Measurements from ENCODE around the gene NPAS2.

NPAS2 gene

DNA sequence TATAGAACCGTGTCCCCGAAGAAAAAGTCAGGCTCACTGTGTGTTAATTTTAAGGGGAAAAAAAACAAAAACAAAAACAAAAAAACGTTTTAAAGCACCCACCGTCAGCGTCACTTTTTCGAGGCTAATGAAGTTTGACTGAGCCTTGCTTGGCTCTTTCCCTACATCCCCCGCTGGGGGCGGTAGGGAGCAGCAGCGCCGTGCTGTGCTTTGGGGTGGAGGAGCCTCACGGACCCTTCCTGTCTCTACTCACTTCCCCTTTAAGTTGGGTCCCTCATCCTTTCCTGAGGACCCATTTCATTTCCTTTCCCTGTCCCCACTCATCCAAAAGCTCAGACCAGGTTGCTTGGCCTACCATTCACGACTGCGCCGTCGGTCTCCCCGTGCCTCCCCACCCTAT, 99.4 kb downstream of the NPAS2 start:
- no peak for DNase-seq

DNA sequence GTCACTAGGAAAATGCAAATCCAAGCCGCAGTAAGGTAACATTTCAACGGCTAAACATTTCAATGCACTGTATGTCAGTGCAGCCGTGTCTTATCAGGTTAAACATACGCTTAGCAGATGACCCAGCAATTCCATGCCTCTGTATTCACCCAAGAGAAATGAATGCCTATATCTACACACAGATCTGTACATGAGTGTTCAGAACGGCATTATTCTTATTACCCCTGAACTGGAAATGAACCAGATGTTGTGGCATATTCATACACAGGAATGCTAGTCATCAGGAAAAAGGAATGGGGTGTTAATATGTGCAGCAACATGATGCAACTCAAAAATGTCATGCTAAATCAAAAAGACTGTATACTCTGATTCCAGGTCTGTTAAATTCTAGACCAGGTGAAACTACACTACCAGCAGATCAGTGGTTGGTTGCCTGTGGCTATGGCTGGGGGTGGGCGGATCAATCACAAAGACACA, 101.8 kb downstream of the NPAS2 start:
- no peak for DNase-seq

- no peak for DNase-seq
Observed at GRCh38 chr2:100923461-100924060, 103.6 kb downstream of the NPAS2 start.

DNA sequence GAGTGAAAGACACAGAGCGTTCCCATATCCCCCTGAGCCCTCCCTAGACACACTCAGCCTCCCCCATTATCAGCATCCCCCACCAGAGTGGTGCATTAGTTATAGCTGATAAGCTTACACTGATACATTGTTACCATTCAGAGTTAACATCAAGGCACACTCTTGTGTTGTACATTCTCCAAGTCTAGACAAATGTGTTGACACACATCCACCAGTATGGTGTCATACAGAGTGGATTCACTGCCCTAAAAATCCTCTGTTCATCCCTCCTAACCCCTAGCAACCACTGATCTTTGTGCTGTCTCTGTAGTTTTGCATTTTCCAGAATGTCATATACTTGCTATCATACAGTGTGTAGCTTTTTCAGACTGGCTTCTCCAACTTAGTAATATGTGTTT, 104.2 kb downstream of the NPAS2 start:
- no peak for DNase-seq

DNA sequence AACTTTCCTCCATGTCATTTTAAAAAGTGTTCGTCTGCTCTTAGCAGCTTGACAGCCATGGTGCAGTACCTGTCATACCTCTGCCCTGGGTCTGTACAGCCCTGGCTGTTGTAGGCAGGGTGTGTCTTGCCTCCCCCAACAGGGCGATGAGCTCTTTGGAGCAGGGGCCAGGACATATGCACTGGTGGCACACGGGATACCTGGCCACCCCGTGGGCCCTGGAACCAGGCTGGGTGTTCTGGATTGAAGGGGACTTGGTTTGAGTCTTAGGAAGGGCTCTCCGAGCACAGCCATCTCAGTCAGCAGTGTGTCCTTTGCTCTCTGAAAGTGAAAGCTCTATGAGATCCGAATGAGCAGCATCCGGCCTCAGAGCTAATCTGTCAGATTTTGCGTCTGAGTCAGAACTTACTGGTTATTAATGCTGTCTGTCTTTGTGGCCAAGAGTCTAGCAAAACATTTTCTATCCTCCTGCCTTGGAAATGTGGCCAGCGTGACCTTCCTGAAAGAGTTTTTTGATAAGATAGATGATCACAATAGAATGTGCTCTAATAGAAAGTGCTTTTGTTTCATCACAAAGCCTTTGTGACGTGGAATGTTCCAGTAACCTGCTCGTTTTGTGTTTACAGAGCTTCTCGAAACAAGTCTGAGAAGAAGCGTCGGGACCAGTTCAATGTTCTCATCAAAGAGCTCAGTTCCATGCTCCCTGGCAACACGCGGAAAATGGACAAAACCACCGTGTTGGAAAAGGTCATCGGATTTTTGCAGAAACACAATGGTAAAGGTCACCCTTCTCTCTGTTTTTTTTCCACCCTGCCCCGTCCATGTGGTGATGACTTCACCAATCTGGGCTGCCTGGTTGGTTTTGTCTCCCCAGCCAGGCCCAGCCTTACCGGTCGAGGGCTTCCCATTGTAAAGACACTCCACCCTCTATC, 104.8 kb downstream of the NPAS2 start:
- DNase-seq: peak; percentile 11 to 25

DNA sequence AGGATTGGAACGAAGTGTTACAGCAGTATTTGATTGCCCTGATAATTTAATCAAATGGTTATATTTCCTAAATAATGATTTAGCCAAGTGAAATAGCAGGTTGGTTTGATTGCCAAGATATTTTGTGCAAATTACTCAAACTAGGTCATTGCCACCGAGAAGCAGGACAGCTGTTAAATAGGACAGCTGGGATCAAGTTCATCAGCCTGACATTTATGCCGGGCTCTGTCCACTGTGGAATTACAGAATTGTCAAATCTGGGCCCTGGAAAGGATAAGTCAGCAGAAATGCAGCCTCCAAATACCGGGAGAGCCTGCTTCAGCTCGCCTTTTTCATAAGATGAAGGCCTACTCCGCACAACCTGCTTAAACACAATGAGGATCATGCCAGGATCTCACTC, 108.3 kb downstream of the NPAS2 start:
- no peak for DNase-seq

DNA sequence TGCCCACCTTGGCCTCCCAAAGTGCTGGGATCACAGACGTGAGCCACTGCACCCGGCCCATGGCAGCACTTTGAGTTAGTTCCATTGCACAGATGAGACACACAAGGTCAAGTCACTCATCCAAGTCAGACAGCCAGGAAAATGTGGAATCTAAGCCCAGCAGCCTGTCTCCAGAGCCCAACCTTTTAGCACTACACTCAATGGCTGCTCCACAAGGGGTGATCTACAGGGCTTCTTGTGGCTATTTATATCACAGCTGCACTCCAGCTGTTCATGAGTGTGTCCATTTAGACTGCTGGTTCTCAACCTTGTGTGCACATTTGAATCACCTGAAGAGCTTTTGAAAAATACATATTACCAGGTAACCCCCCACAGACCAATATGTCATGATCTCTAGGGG, 109.2 kb downstream of the NPAS2 start:
- DNase-seq: no peak

- DNase-seq: no peak
Observed at GRCh38 chr2:100934504-100935371, 114.8 kb downstream of the NPAS2 start.

GRCh38 chr2:100935372-100935752, 115.4 kb downstream of the NPAS2 start:
- DNase-seq: no peak

GRCh38 chr2:100936070-100936741, 116.3 kb downstream of the NPAS2 start:
- DNase-seq: no peak

DNA sequence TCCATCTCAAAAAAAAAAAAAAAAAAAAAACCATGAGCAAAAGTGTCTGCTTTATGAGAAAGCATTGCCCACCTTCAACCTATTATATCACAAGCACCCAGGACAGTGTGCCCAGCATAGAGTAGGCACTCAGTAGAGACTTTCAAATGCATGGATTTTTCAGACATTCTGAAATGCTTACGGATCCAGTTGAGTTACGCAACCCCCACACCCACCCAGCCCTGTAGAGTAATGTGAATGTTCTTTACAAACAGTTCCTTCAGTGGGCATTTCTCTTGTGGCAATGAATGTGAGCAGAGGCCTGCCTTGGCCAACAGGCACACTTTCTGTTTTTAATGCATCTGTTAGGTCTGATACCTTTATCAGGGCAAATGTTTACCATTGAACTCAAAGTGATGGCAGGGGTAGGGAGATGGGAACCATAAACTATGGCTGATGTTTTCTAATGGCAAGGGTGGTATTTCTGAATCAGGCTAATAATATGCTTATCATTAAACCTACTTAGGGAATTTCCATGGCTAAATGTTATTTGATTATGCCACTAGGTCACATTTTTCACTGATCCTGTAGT, 117.1 kb downstream of the NPAS2 start:
- DNase-seq: no peak

DNA sequence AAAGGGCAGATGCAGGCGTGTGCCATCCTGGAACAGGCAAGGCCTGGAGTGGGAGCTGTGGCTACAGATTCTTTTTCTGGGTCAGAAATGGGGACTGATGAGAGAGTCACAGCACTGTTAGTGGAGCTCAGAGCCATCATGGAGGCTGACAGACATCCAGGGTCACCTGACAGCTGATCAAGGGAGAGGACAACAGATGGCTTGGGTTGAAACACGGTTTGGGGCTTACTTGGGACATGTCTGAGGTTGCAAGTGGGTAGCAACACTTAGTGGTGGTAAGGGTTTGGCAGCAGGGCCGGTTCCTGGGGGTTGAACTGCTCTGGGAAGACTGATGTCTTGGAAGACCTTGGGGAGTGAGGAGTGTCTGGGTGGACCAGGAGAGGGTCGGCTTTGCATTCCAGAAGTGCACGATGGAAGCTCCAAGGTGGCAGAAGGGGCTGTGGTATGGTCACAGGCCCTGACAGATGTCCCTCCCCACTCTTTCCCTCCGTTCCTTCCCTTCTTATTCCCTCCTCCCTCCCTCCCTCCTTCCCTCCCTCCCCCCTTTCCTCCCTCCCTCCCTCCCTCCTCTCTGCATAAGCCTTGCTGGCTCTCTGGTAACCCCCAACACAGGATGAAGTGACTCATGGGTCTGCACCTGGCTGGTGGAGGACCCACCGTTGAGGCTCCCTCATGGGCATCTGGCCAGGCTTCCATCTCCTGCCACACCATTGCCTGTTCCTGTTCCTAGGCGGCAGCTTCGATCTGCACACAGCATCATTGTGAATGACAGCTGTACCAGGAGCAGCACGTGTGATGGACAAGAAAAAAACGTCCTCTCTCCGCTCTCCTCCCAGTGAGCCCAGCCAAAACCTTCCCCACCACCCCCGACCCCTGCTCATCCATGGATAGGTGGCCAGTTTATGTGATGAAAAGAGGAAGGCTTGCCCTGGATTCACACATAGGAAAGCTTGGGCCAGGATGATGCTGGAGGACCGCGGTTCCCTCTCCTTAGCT, 118.4 kb downstream of the NPAS2 start:
- no peak for DNase-seq

DNA sequence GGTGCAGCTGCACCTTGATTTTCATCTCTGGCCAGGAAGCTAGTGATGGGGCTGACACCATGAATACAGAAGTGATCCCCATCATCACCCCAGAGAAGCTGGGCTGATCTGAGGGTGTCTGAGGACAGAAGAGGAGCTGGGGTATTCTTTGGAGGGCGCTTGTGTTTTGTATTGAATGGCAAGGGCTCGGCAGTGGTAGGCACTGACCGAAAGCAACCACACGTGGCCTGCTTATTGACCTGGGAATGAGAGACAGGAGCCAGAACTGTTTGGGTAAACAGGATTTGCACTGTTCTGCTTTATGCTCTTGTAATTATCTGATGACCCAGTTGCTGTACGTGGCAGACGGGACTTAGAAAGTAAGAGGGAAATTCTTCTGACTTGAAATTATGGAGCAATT, 119.5 kb downstream of the NPAS2 start:
- no peak for DNase-seq

- DNase-seq: no peak
Observed at GRCh38 chr2:100940240-100940639, 120.3 kb downstream of the NPAS2 start.

DNA sequence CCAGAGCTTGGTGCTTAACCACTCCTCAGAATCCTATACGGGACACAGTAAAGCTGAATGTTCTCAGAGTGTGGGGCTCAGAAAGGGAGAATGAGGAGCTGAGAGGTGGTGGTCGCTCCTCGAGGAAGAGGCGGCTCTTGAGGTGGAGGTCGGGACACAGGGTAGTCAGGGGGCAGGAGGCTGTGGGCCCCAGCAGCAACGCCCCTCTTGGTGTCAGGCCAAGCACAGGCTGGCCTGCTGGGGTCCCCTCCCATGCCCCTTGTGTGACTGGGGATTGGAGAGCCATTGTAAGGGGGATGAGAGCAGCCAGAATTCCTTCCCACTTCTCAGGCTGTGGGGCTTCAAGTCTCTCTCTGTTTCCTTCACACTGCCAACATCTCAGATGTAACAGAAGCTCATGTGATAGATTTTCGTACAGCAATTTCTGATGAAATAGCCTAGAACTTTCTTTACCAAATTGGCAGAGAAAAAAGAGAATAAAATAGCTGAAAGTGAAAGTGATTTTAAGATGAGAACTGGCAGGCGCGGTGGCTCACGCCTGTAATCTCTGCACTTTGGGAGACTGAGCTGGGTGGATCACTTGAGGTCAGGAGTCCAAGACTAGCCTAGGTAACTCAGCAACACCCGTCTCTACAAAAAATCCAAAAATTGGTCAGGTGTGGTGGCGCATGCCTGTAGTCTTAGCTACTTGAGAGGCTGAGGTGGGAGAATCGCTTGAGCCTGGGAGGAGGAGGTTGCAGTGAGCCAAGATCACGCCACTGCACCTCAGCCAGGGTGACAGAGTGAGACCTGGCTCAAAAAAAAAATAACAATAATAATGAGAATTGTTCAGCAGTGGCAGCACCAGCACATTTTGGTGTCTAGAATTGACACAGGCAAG, 121.1 kb downstream of the NPAS2 start:
- no peak for DNase-seq

DNA sequence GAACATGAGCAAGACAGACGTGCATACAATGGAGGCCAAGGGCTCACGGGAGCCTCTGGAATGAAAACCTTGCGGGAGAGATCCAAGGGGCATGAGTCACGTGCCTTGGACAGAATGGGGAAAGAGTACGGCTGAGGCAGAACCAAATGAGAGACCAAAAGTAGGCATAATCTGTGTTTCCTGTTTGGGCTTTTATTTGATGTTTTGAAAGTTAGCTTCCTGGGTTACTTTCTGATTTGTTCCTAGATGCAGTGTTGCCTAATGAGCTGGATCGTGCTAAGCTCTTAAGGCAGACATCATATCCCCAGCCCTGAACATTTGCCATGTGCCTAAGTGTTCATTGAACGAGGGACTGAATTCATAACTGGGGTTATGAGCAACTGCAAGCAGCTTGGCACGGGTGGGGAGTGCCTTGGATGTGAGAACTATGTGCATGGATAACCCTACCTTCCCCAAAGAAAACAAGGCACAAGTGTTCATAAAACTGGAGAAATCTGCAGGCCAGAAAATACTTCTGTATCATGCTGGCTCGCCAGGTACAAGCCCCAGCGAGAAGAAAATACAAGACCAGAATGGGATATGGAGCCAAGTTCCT, 121.8 kb downstream of the NPAS2 start:
- no peak for DNase-seq

GRCh38 chr2:100944617-100945432, 124.9 kb downstream of the NPAS2 start:
- DNase-seq: no peak

- no peak for DNase-seq
Observed at GRCh38 chr2:100945433-100945740, 125.4 kb downstream of the NPAS2 start.

Measured in activated CD4-positive, alpha-beta T cell treated with anti-CD3 and anti-CD28 coated beads, Interleukin-2, amount 50 U/mL, for 4 hours (primary cell).